ENCODE measurements around the gene NME5.
"Not testable (repeated sequence)": the region's sequence is repeated elsewhere in the genome, so short reads cannot be mapped to it uniquely, and the experiment has no call there.

The NME5 gene

DNA sequence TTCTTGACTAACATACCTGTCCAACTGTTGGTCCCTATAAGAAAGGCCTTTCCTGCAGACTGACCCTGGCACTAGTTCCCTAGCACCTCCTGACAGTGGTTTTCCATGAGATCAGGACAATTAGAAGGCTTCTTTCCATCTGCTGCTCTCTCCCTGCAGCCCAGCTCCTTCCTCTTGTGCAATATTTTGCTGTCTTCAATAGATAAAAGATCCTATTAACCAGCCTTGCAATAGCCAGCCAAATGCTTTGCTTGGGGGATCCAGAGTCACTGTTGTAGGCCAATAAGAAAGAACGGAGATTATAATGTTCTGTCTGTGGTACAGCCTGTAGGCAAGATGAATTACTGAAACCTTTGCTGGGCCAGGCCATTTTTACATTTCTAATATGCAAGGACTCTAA is 18.4 kb upstream of the NME5 start:
- no peaks in the 10 kb centered on the region for H3K27me3 ChIP-seq (ENCODE audit: insufficient read depth, low read length, poor library complexity)
- no peak overlapping the region for H3K9ac ChIP-seq (ENCODE audit: low read depth, low read length)
- no peaks in the 10 kb centered on the region for H3K9me3 ChIP-seq (ENCODE audit: insufficient read depth, low read length, severe bottlenecking)
- DNase-seq (no peak), ATAC-seq (ENCODE audit: insufficient read depth, low read depth) (no peak)
- peaks cover 63% of the 10 kb centered on the region for H3K36me3 ChIP-seq (ENCODE audit: insufficient read depth, low read length)
- H3K4me2 ChIP-seq (ENCODE audit: insufficient read depth, low read length), result no peak overlapping the region
- H4K20me1 ChIP-seq (ENCODE audit: insufficient read depth, low read length), result peaks cover 5% of the 10 kb centered on the region; the same call in 1 of the 2 replicates
- TF ChIP-seq, protein P1, sequence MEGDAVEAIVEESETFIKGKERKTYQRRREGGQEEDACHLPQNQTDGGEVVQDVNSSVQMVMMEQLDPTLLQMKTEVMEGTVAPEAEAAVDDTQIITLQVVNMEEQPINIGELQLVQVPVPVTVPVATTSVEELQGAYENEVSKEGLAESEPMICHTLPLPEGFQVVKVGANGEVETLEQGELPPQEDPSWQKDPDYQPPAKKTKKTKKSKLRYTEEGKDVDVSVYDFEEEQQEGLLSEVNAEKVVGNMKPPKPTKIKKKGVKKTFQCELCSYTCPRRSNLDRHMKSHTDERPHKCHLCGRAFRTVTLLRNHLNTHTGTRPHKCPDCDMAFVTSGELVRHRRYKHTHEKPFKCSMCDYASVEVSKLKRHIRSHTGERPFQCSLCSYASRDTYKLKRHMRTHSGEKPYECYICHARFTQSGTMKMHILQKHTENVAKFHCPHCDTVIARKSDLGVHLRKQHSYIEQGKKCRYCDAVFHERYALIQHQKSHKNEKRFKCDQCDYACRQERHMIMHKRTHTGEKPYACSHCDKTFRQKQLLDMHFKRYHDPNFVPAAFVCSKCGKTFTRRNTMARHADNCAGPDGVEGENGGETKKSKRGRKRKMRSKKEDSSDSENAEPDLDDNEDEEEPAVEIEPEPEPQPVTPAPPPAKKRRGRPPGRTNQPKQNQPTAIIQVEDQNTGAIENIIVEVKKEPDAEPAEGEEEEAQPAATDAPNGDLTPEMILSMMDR (IDR thresholded peaks at IDR 0.05; ENCODE audit: borderline replicate concordance, extremely low read depth, low read length, poor library complexity, severe bottlenecking), result no peak
- TF ChIP-seq EZH2 (IDR thresholded peaks at IDR 0.05; ENCODE audit: borderline replicate concordance, low read depth, low read length, severe bottlenecking), result no peak
- H3K27ac ChIP-seq (ENCODE audit: low read length), result no peak overlapping the region
- no peak overlapping the region for H3K4me3 ChIP-seq (ENCODE audit: low read depth in 1 of 2, low read length in 2 of 2)
- H3K79me2 ChIP-seq (ENCODE audit: insufficient read depth, low read length), result no peaks in the 10 kb centered on the region
- H2AFZ ChIP-seq (ENCODE audit: low read depth, low read length), result no peak overlapping the region
- H3K4me1 ChIP-seq (ENCODE audit: insufficient read depth, low read length), result no peaks in the 10 kb centered on the region

DNA sequence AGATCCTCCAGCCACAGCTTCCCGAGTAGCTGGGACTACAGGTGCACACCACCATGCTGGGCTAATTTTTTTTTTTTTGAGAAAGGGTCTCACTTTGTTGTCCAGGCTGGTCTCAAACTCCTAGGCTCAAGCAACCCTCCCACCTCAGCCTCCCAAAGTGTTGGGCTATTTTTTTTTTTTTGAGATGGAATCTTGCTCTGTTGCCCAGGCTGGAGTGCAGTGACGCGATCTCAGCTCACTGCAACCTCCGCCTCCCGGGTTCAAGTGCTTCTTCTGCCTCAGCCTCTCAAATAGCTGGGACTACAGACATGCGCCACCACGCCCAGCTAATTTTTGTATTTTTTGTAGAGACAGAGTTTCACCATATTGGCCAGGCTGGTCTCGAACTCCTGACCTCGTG is 16.7 kb upstream of the NME5 start:
- not testable (repeated sequence) for H3K4me3 ChIP-seq (ENCODE audit: low read depth in 1 of 2, low read length in 2 of 2); H4K20me1 ChIP-seq (ENCODE audit: insufficient read depth, low read length); DNase-seq; H3K9me3 ChIP-seq (ENCODE audit: insufficient read depth, low read length, severe bottlenecking); H3K27me3 ChIP-seq (ENCODE audit: insufficient read depth, low read length, poor library complexity); H2AFZ ChIP-seq (ENCODE audit: low read depth, low read length); H3K27ac ChIP-seq (ENCODE audit: low read length); H3K9ac ChIP-seq (ENCODE audit: low read depth, low read length); ATAC-seq (ENCODE audit: insufficient read depth, low read depth); H3K79me2 ChIP-seq (ENCODE audit: insufficient read depth, low read length); H3K4me2 ChIP-seq (ENCODE audit: insufficient read depth, low read length); H3K4me1 ChIP-seq (ENCODE audit: insufficient read depth, low read length)
- H3K36me3 ChIP-seq (ENCODE audit: insufficient read depth, low read length), result peaks cover 47% of the 10 kb centered on the region

DNA sequence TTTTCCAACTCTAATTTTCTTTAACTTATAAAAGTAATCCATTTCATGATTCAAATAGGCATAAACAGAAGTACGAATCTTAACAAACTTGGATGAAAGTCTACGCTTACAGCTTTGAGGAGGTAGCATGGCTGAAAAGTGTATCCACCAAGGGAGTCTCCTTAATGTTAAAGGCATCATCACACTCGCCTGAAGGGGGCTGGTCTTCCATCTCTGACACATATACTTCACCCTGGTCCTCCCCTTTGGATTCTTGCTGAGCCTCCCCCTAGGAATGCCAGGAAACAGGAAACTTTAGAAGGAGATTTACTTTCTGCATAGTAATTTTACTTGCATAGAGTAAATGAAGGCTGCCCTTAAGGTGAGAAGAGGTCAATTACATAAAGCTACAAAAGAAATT is 10.3 kb upstream of the NME5 start:
- H2AFZ ChIP-seq (ENCODE audit: low read depth, low read length), result no peak overlapping the region
- H3K79me2 ChIP-seq (ENCODE audit: insufficient read depth, low read length), result no peaks in the 10 kb centered on the region
- H4K20me1 ChIP-seq (ENCODE audit: insufficient read depth, low read length), result no peaks in the 10 kb centered on the region
- H3K4me1 ChIP-seq (ENCODE audit: insufficient read depth, low read length), result no peaks in the 10 kb centered on the region
- no peak overlapping the region for H3K4me2 ChIP-seq (ENCODE audit: insufficient read depth, low read length)
- H3K36me3 ChIP-seq (ENCODE audit: insufficient read depth, low read length), result no peaks in the 10 kb centered on the region
- TF ChIP-seq, protein P1 (IDR thresholded peaks at IDR 0.05; ENCODE audit: borderline replicate concordance, extremely low read depth, low read length, poor library complexity, severe bottlenecking), result no peak
- no peak for TF ChIP-seq EZH2 (IDR thresholded peaks at IDR 0.05; ENCODE audit: borderline replicate concordance, low read depth, low read length, severe bottlenecking)
- H3K27me3 ChIP-seq (ENCODE audit: insufficient read depth, low read length, poor library complexity), result no peaks in the 10 kb centered on the region
- H3K9me3 ChIP-seq (ENCODE audit: insufficient read depth, low read length, severe bottlenecking), result no peaks in the 10 kb centered on the region
- no peak overlapping the region for H3K4me3 ChIP-seq (ENCODE audit: low read depth in 1 of 2, low read length in 2 of 2)
- no peak overlapping the region for H3K27ac ChIP-seq (ENCODE audit: low read length)
- DNase-seq, result no peak
- ATAC-seq (ENCODE audit: insufficient read depth, low read depth), result no peak
- no peak overlapping the region for H3K9ac ChIP-seq (ENCODE audit: low read depth, low read length)

DNA sequence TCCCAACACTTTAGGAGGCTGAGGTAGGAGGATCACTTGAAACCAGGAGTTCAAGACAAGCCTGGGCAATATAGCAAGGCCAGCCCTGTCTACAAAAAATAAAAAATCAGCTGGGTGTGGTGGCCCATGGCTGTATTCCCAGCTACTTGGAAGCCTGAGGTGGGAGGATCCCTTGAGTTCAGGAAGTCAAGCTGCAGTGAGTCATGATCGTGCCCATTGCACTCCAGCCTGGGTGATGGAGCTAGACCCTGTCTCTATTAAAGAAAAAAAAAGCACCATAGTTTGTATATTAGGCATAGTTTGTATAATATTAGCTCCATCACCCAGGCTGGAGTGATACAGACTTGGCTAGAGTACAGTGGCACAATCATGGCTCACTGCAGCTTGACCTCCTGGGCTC is 9.6 kb upstream of the NME5 start:
- H3K4me2 ChIP-seq (ENCODE audit: insufficient read depth, low read length), result no peak overlapping the region
- no peak overlapping the region for H2AFZ ChIP-seq (ENCODE audit: low read depth, low read length)
- no peaks in the 10 kb centered on the region for H3K4me1 ChIP-seq (ENCODE audit: insufficient read depth, low read length)
- no peak for TF ChIP-seq EZH2 (IDR thresholded peaks at IDR 0.05; ENCODE audit: borderline replicate concordance, low read depth, low read length, severe bottlenecking)
- TF ChIP-seq, protein P1 (IDR thresholded peaks at IDR 0.05; ENCODE audit: borderline replicate concordance, extremely low read depth, low read length, poor library complexity, severe bottlenecking), result no peak
- no peak overlapping the region for H3K27ac ChIP-seq (ENCODE audit: low read length)
- no peaks in the 10 kb centered on the region for H3K9me3 ChIP-seq (ENCODE audit: insufficient read depth, low read length, severe bottlenecking)
- H3K36me3 ChIP-seq (ENCODE audit: insufficient read depth, low read length), result no peaks in the 10 kb centered on the region
- H3K79me2 ChIP-seq (ENCODE audit: insufficient read depth, low read length), result no peaks in the 10 kb centered on the region
- H4K20me1 ChIP-seq (ENCODE audit: insufficient read depth, low read length), result no peaks in the 10 kb centered on the region
- no peak overlapping the region for H3K9ac ChIP-seq (ENCODE audit: low read depth, low read length)
- ATAC-seq (ENCODE audit: insufficient read depth, low read depth), result no peak
- DNase-seq, result no peak
- no peak overlapping the region for H3K4me3 ChIP-seq (ENCODE audit: low read depth in 1 of 2, low read length in 2 of 2)
- H3K27me3 ChIP-seq (ENCODE audit: insufficient read depth, low read length, poor library complexity), result no peaks in the 10 kb centered on the region

DNA sequence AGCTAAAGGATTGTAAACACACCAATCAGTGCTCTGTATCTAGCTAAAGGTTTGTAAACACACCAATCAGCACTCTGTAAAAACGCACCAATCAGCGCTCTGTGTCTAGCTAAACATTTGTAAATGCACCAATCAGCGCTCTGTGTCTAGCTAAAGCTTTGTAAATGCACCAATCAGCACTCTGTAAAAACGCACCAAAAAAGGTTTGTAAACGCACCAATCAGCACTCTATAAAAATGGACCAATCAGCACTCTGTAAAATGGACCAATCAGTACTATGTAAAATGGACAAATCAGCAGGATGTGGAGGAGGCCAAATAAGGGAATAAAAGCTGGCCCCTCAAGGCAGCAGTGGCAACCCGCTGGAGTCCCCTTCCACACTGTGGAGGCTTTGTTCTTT is 4.3 kb upstream of the NME5 start:
- ATAC-seq (ENCODE audit: insufficient read depth, low read depth); H2AFZ ChIP-seq (ENCODE audit: low read depth, low read length); H3K79me2 ChIP-seq (ENCODE audit: insufficient read depth, low read length); H3K27ac ChIP-seq (ENCODE audit: low read length); H3K36me3 ChIP-seq (ENCODE audit: insufficient read depth, low read length); H3K9me3 ChIP-seq (ENCODE audit: insufficient read depth, low read length, severe bottlenecking); H3K27me3 ChIP-seq (ENCODE audit: insufficient read depth, low read length, poor library complexity); H4K20me1 ChIP-seq (ENCODE audit: insufficient read depth, low read length); DNase-seq; H3K4me1 ChIP-seq (ENCODE audit: insufficient read depth, low read length); H3K4me3 ChIP-seq (ENCODE audit: low read depth in 1 of 2, low read length in 2 of 2); H3K4me2 ChIP-seq (ENCODE audit: insufficient read depth, low read length); H3K9ac ChIP-seq (ENCODE audit: low read depth, low read length): not testable (repeated sequence)

All from DND-41 (cell line).